Globus pallidus (tissue), 1 donor: ENCODE results near the gene SAXO1.
"Not testable (repeated sequence)": the region's sequence is repeated elsewhere in the genome, so short reads cannot be mapped to it uniquely, and the experiment has no call there.

Source experiments
- DNase-seq: peaks from one replicate; pipeline ENCODE4 v3.0.0-alpha.2; 2015; ENCODE audit warnings: low spot score

The SAXO1 gene

GRCh38 chr9:18999173-18999785 is 33.7 kb downstream of the SAXO1 start:
- DNase-seq, result no peak

DNA sequence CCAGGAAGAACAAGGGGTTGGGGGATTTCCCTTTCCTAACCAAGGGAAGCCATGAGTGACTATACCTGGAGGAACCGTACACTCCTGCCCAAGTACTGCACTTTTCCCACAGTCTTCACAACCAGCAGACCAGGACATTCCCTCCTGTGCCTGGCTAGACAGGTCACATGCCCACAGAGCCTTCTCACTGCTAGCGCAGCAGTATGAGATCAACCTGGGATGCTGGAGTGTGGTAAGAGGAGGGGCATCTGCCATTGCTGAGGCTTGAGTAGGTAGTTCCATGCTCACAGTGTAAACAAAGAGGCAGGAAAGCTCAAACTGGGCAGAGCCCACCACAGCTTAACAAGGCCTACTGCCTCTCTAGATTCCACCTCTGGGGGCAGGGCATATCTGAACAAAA is 35.9 kb downstream of the SAXO1 start:
- DNase-seq, result no peak

DNA sequence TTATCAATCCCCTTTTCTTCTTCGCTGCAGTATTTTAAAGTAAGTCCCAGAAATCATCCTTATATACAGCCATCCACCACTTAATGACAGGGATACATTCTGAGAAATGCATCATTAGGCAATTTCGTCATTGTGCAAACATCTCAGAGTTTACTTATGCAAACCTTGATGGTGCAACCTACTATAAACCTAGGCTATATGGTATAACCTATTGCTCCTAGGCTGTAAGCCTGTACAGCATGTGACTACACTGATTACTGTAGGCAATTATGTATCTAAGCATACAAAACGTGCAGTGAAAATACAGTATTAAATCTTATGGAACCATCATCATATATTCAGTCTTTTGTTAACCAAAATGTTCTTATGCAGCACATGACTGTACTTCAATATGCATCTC is 36.8 kb downstream of the SAXO1 start:
- DNase-seq, result no peak

DNA sequence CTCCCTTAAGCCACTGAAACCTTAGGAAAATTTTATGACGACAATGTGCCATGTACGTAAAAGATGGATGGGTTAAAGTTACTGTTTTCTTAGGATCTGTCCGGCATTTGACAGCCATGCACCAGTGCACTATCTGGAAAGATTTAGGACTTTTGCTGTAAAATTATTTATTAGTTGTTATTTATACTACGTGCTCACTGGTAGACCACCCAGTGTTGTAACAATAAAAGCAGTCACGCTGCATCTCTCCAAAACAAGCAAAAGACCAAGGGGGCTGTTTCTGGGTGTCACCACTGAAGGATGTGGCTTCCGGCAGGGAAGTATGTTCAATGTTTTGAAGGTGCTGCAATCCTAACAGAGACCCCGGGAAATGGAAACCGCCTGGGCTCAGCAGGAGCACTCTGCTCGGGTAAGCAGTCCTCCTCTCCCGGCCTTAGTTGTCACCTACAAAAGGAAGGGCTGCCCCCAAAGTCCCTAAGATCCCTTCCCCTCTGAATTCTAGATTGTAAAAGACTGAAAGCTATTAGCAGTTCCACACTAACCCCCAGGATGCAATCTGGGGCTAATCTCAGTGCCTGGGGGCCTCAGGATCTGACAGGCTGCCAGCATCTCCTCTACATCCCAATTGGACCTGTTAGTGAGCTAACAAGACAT is 38.6 kb downstream of the SAXO1 start:
- no peak for DNase-seq

GRCh38 chr9:18991197-18991596 is 41.8 kb downstream of the SAXO1 start:
- DNase-seq, result not testable (repeated sequence)

DNA sequence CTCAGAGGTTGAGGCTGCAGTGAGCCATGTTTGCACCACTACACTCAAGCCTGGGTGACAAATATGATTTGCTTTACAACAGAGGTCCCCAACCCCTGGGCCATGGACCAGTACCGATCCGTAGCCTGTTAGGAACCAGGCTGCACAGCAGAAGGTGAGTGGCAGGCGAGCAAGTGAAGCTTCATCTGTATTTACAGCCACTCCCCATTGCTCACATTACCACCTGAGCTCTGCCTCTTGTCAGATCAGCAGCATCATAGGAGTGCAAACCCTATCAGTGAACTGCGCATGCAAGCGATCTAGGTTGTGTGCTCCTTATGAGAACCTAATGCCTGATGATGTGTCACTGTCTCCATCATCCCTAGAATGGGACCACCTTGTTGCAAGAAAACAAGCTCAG is 42.5 kb downstream of the SAXO1 start:
- DNase-seq, result no peak

DNA sequence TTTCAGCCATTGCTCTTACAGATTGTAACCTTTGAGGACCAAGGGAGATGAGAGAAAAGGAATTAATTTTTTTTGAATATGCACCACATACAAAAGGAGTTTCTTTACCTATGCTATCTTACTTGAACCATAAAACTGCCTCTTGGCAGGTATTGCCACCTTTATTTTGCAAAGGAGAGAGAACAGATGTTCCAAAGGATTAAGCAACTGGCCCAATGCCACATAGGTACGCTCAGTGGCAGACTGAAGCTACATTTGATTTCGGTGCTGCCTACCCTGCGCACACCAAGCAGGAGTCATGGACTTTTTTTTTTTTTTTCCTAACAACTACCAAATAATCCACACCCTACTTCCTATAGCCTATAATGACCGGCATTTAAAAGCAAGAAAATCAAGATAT is 43.1 kb downstream of the SAXO1 start:
- DNase-seq, result no peak

GRCh38 chr9:18989097-18989496 is 43.9 kb downstream of the SAXO1 start:
- no peak for DNase-seq

DNA sequence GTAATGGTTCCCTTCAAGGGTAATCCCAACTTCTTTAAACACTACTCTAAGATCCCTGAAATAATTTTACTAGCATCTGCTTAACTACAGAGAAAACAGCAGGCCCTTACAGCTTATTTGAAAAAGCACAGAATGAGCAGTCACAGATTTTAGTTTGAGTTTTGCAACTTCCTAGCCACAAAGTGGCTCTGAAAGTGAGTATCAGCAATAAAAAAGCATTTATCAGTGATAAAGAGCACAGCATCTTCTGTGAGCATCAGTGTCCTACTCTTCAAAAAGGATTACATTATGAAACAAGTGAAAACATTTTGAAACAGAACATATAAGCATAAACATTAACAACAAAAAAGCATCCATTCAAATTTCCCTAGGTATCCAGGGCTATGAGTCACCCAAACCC is 45.0 kb downstream of the SAXO1 start:
- no peak for DNase-seq

- no peak for DNase-seq
Measured at GRCh38 chr9:18985996-18986395, 47.0 kb downstream of the SAXO1 start.

DNA sequence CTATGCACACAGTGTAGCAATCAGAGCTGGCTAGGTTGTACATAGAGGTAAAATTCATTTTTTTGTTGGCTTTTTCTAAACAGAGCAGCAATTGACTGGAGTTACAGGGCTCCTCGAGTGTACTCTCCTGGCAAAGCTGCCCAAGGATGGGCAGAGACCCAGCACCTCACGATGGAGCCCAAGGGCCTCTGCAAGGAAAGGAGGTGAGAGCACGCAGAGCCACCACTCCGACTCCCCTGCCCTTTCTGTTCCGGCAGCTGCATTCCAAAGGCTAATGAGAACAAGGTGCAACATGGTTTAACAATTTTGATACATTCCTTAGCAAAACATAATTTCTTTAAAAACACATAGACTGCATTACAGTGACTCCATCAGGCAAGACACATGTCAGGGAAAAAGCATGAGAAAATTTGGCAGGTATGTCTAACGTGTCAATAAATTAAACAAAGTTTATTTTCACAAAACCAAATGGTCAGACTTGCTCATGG is 47.5 kb downstream of the SAXO1 start:
- no peak for DNase-seq

DNA sequence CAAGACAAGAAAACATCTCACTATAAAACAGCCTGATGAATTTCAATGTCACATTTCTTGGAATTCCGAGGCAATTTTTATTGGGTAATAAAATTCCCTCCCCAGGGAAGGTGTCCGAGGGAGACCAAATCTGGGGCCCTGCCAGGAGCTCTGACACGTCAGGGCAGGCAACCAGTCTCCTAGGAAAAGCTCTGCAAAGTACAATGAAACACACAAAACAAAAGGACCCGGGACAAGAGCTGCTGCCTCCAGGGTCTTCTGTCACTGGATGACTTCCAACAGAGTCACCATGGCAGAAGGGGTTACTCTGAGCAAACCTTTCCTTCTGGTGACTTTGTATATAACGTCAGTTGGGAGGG is 50.8 kb downstream of the SAXO1 start:
- no peak for DNase-seq

DNA sequence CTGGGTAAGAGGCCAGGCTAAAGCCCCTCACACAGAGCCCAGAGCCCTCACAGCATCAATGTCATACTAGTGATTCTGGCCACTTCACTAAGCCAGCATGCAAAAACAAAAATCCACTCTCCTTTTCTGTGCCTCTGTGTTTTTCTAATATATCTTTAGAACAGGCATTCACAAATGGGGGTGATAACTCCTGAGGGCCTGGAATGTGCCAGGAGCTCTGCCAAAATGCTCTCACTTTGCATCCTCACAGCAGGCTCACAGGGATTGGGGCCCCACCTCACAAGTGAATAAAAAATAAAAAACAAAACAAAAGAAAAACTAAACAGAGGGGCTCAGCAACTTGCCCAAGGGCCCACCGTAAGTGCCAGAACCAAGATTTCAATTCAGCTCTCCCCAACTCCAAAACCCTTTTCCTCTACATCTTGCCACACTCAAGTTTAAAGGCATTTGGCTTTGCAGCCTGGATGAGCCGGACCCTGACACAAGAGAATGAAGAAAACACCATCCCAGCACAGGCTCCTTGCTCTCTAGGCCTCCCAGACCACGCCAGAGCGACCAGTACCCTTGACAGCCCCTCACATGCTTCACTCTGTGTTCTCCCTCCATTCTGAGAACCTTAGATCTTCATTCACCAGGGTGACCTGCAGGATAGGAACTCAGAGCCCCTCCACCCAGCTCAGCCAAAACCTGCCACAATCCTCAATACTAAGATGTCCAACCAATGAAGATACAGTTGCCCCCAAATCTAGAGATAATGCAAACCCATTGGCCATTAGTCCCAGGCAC is 51.3 kb downstream of the SAXO1 start:
- DNase-seq, result no peak

GRCh38 chr9:18980189-18980588 is 52.8 kb downstream of the SAXO1 start:
- peak; percentile 35 for DNase-seq

DNA sequence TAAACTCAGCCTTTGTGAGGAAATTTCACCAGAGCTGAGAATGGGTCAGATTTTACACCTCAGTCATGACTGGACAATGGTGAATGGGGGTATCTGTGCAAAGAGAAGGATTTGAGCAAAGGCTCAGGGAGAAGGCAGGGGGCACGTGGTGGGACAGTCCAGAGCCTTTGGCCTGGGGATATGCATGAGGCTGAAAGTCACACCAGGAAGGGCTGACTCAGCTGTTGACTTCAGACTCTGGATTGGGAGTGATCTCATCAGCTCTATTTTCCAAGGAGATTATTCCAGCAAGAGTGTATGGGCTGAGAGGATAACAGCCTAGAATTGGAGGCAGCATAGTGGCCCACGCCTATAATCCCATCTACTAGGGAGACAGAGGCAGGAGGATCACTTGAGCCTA is 53.6 kb downstream of the SAXO1 start:
- no peak for DNase-seq

GRCh38 chr9:18978188-18978587 is 54.8 kb downstream of the SAXO1 start:
- no peak for DNase-seq

DNA sequence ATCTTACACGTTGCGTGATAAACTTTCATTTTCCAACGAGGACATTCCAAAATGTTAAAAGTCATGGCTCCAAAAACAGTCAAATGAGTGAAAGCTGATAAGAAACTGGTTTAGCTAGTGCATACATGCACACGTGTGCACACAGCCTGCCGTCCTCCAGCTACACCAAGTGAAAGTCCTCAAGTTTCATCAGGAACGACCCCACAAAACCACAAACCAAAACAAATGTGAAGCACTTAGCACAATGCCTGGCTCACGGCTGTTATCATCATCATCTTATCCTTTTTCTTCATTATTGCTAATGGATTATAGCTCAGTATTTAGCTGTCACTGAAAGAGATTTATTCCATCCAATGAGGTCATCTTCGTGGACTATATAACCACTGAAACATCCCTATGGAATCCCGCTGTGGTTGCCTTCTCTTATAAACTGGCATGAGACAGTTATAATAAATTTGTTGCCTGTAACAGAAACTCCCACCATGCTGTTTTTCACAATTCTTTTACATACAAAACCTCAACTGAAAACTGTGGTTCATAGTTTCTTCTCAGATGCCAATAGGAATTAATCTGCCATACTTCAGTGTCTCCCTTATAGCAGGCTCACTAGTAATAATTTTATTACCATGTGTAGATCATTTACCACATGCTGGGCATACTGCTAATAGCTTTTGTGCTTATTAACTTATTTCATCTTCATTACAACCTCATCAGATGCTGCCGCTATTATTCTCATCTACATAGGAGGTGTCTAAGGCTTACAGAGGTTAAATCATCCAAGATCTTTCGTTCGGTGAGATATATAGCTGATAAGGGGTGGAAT is 56.1 kb downstream of the SAXO1 start:
- no peak for DNase-seq

GRCh38 chr9:18976221-18976708 is 56.7 kb downstream of the SAXO1 start:
- DNase-seq, result no peak

DNA sequence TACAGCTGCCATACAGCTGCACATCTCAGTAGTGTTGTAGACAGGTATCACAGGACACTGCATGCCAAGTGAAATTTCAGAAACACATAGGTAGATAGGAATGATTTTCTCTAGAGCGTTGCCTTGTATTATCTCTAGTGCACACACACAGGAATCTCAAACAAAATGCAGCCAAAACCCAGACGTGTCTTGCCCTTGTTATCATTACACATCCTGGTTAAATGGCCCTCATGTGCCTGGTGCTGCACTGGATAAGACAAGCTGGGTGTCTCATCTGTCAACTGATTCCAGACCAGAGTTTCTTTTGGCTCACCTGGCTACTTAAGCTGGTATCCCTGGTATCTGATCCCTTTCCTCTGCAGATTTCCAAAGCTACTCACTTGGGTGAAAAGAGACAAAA is 59.7 kb downstream of the SAXO1 start:
- DNase-seq, result no peak

DNA sequence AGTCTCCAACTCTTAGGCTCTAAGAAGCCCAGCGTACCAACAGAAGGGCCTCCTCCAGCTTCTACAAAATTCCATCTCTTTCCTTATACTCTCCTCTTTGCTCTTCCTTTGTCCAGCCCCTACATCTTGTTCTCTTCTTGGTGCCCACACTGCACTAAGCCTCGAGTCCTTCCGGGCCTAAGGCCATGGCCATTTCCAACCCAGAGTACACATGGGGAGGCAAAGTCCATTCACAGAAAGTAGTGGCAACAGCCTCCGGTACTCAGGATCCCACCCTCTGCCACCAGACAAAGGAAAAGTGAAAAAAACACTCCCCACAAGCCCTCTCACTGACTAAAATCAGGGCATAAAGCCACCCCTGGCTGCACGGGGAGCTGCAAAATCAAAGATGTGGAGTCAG is 60.3 kb downstream of the SAXO1 start:
- no peak for DNase-seq

DNA sequence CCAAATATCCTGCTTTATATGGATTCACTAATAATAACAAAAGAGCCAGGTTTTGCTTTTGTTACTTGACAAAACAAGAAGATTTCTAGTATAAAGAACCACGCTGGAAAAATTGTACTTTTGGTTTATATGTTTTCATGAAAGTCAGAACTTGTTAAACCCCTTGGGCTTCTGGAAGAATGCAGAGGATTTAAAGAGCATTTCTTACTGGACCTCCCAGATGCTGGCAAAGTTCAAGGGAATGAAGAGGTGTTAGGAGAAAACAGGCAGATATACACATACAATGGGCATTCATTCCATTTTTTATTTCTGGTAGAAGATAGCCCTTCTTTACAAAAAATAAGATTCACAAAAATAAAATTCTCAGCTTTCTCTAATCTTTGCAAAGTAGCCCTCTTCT is 61.1 kb downstream of the SAXO1 start:
- DNase-seq, result no peak

GRCh38 chr9:18971404-18971803 is 61.6 kb downstream of the SAXO1 start:
- DNase-seq, result no peak
